C4-2B (cell line): ENCODE data around the gene CELSR2.

Experiments
- ZFX ChIP-seq: fragments of 450-650 bp; IDR thresholded peaks from 2 replicates; pipeline ENCODE4 v1.6.1; 2017
- TF ChIP-seq, protein P1 (sequence below): fragments of 450-650 bp; conservative IDR thresholded peaks from 2 replicates; pipeline ENCODE4 v1.5.1; 2017; ENCODE audit warnings: mild to moderate bottlenecking

DNA sequence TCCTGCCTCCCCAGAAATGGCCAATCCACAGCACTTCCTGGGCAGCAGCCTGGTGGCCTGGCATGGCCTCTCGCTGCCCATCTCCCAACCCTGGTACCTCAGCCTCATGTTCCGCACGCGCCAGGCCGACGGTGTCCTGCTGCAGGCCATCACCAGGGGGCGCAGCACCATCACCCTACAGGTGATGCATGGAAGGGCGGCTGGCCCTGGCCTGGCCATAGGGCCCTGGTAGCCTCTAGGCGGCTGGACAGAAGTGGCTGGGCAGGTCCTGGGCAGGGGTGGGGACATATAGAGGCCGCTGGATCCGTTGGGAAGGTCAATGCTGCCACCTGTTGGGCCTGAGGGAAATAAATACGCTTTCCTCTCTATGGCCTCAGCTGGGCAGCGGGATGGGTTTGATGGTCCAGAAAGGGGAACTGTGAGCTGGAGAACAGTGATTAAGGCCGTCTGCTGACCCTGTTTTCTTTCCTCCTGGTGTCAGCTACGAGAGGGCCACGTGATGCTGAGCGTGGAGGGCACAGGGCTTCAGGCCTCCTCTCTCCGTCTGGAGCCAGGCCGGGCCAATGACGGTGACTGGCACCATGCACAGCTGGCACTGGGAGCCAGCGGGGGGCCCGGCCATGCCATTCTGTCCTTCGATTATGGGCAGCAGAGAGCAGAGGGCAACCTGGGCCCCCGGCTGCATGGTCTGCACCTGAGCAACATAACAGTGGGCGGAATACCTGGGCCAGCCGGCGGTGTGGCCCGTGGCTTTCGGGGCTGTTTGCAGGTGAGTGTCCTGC, 14.4 kb downstream of the CELSR2 start:
- TF ChIP-seq, protein P1, sequence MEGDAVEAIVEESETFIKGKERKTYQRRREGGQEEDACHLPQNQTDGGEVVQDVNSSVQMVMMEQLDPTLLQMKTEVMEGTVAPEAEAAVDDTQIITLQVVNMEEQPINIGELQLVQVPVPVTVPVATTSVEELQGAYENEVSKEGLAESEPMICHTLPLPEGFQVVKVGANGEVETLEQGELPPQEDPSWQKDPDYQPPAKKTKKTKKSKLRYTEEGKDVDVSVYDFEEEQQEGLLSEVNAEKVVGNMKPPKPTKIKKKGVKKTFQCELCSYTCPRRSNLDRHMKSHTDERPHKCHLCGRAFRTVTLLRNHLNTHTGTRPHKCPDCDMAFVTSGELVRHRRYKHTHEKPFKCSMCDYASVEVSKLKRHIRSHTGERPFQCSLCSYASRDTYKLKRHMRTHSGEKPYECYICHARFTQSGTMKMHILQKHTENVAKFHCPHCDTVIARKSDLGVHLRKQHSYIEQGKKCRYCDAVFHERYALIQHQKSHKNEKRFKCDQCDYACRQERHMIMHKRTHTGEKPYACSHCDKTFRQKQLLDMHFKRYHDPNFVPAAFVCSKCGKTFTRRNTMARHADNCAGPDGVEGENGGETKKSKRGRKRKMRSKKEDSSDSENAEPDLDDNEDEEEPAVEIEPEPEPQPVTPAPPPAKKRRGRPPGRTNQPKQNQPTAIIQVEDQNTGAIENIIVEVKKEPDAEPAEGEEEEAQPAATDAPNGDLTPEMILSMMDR: peak; percentile 100
- TF ChIP-seq ZFX: no peak
